NCI-H2107 (cell line): Measurements from ENCODE around the gene BCL11B.

Experiments used
- DNase-seq: peaks from one replicate; lab custom pipeline; 2025; lab: John Stamatoyannopoulos, UW

The BCL11B gene

DNA sequence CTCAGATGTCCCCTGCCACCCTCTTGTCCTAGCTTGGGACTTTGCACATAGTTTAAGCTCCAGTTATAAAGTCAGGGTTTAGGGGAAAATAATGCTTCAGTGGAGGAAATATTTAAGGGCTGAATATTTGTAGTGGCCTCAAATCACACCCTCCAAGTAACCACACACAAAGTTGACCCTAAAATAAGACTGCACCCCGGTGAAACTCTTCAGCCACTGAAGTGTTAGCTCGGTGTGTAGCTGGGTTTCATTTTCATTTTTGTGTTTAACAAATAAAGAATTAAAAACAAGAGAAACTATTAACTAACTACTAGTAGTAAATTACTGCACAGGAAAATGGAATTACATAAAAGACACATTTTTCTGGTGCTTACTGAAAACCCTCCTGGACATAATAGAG is 14.8 kb upstream of the BCL11B start:
- no peak for DNase-seq

DNA sequence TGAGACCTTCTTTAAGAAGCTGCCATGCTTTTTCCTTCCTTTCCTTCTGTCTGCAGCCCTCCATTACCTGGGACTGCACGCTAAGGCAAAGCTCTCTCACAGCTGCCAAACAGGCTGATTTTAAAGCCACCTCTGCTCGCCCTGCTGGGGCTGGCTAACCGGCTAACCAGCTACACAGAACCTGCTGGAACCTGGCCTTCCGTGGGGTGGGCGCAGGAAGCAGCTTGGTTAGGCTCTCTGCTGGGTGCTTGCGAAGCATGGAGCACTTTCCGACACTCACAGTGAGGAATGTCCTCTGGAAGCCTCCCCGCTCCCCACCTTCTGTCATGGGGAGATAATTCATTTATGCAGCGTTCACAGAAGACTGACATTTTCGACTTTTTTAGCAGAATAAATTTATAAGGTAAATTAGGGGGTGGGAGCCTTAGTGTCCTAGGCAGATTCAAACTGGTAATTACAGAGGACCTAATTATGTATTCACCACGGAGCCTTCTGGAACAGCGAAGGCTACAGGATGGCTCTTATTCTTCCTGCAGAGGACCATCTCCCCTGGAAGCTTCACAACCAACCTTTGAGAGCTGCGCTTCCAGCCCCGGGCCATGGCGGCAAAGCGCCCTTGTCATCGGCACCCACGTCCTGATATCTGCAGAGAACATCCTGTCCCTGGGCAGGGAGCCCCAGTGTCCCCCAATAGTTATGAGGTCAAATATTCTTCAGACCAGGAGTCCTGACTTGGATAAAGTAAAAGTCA is 12.4 kb upstream of the BCL11B start:
- no peak for DNase-seq

DNA sequence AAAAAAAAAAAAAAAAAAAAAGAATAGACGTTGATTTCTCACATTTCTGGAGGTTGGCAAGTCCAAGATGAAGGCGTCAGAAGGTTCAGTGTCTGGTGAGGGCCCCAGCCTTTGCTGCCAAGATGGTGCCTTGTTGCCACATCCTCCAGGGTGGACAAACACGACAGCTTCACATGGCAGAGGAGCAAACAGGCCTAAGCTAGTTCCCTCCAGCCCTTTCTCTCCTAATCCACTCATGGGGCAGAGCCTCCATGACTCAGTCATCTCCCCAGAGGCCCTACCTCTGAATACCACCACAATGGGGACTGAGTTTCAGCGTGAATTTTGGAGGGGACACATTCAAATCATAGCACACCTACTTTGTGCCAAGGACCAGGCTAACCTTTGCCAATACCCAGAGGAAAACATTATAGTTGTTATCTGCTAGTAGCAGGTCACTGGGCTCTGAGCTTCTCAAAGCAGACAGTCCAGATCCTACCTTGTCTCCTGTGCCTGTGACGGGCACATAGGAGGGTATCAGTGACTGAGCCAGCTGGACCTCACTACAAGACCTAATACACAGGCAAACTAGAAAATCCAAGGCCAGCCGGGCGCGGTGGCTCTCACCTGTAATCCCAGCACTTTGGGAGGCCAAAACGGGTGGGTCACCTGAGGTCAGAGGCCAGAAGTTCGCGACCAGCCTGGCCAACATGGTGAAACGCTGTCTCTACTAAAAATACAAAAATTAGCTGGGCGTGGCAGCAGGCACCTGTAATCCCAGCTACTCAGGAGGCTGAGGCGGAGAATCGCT is 10.5 kb upstream of the BCL11B start:
- no peak for DNase-seq

DNA sequence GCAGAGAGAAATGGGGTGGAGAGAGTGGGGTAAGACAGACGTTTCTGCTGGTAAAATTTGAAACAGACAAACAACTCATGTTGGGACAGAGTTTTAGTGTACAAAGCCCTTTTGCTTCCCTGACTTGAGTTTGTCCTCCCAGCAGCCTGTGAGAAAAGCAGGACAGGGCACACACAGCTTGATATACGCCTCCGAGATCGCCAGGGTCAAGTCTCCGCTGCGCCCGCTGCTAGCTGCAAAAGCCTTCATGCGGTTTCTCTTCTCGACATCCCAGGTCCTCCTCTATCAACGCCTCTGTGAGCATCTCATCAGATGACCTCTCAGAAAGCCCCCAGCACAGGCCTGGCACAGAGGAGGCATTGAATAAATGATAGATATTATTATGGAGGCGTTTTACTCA is 9.4 kb upstream of the BCL11B start:
- DNase-seq, result no peak

DNA sequence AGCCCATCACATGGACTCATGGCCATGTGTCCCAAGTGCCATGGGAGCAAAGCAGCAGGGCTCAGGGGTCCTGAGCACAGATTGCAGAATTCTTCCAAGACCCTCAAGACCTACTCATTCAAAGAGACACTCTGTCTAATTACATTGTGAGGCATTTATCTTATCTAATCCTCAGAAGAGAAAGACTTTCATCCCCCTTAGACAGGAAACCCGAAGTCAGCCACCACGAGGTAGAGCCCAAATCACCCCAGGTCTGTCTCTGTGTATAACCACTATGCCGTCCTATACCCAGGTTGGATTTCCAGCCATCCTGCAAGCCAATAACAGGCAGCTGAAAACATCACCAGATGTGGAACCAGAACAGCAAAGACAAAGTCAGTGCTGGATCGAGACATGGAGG is 8.9 kb upstream of the BCL11B start:
- no peak for DNase-seq

DNA sequence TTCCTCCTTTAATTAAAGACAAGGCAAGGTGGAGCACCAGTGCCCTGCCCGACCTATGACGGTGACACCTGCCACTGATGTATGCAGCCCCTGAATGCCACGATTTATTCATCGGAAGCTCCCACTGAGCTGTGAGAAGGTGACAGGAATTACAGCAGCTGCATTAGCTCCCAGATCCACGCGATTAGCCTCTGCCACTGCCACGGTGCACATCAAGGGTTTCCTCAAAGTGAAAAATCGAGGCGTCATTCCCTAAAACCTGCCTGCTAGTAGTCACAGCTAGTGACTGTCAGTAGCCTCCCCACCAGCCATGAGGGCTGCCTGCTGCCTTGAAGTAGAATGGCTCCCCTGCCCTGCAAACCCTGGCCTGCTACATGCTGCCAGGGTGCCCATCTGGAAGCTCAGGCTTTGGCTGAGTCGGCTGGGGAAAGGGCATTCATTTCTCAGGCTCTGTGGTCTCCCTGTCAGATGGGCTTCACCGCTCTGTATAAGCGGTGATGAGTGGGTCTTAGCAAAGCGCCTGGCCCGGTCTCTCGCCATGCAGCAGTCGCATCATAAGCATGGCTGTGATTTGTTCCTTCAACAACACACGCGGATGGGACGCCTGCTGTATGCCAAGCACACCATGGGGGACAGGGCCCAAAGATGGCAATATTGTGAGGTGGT is 8.2 kb upstream of the BCL11B start:
- DNase-seq, result no peak

DNA sequence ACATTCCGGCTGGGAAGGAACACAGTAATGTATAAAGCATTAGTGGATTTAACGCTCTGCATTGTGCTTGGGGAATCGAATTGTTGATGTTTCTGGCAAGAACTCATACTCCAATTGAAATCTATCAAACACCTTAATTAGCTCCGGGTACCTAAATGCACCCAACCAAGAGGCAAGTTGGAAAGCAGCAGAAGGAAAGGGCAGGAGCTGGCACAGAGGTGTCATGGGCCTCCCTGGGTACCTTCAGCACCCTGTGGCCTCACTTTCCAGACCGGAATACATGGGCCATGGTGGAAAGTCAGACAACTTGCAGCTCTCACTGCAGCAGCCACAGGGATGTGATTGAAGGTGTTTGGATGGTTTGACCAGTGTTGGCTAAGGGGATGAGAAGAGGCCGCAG is 6.8 kb upstream of the BCL11B start:
- DNase-seq, result no peak

DNA sequence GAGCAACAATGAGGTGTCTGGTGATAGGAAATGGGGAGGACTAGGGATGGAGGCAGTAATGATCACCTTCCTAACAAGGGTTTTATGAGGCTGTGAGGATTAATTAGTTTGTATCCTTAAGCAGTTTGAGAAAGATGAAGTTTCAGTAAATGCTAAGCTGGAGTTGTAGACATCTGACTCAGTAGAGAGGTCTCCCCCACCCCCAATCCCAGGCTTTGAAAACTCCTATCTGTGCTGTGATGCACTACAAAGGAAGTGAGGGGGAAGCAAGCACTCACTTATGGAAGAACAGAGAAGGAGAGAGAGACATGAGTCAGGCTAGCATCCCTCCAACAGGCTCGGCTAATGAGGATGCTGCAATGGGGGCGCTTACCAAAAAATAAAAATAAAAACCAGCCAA is 5.5 kb upstream of the BCL11B start:
- DNase-seq, result no peak

DNA sequence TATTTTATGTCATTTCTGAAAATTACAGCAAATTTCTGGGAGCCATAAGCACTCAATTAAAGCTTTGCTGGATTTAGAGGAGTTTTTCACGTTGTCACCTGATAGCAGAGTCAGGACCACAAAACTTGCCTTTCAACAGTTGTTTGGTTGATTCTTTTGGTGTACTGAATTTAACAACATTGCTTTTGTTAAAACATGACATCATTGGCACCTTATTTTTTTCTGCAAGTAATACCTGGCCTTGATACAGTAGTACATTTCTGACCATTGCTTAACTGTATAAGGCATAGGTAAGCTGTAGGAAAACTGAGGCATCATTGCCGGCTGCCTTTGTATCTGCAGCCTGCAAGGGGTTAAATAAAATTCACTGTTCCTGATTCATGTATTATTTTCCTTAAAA is 4.5 kb upstream of the BCL11B start:
- no peak for DNase-seq

DNA sequence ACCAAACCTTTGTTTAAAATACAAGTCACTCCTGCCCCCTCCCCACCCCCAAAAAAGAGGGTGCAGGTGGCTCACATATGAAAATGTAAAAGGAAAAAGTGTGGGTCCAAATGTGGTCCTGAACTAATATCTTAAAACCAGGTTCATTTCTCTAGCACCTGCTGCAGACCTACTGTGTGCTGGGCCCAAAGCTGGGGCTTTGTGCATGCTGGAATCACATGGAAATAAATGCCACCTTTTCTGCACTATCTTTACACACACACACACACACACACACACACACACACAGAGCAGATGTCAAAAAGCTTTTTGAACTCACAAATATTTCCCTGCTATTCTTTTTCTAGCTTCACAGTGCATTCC is 3.2 kb upstream of the BCL11B start:
- DNase-seq, result no peak

DNA sequence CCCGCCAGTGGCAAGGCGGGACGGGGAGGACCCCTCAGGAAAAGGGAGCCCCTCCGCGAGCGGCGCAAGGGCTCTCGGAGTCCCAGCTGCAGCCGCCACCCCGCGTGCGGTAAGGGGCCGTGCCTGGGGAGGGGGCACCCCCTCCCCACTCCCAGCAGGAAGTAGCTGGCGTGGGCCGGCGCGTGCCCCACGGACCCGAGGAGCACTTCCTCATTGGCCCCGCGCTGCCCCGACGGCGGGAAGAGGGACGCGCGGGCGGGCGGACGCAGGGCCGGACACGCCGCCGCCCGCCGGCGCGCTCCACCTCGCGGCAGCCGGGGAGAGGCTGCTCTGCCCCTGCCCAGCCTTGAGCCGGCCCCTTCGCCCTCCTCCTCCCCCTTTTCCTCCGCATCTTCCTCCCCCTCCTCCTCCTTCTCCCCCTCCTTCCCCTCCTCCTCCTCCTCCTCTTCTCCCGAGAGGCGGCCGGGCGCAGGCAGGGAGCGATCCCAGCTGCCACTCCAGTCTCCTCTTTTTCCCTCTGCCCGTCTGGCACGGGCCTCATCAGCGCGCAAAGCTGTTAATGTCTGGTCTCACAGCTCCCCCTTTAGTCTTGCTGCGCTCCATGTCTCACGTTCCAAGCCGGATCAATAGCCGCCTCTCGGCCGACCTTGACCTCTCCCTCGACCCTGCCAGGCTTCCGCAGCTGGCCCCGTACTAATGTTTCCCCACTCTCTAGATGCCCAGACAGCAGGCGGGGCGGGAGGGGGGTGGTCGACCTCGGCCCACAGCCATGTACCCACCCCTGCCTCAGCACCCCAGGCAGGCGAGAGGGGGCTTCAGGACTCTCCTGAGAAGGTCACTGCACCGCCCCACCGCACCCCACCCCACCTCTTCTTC is 2.6 kb upstream of the BCL11B start:
- DNase-seq, result peak; percentile 78

DNA sequence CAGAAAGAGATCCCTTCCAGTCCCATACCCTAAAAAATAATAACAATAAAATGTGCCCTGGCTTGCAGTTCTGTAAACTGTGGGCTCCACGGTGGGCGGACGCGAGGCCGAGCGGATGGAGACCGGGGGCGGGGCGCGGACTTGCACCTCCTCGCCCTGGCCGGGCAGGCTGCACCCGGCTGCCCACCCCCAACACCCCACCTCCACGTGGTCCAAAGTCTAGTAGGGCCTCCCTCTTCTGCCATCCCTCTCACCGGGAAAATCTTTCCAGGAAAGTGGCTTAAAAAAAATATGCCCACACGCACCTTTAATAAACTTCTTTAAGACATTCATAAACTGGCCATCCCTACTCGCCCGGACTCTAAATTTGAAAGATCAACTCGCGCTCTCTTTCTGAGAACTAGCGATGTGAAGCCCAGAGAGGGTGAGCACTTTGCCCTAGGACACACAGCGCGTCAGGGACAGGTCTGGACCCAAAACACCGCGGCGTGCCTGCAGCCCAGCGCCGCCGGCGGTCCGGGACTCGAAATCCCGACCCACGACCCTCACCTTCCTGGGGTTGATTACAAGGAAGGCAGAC is 1.9 kb upstream of the BCL11B start:
- no peak for DNase-seq

DNA sequence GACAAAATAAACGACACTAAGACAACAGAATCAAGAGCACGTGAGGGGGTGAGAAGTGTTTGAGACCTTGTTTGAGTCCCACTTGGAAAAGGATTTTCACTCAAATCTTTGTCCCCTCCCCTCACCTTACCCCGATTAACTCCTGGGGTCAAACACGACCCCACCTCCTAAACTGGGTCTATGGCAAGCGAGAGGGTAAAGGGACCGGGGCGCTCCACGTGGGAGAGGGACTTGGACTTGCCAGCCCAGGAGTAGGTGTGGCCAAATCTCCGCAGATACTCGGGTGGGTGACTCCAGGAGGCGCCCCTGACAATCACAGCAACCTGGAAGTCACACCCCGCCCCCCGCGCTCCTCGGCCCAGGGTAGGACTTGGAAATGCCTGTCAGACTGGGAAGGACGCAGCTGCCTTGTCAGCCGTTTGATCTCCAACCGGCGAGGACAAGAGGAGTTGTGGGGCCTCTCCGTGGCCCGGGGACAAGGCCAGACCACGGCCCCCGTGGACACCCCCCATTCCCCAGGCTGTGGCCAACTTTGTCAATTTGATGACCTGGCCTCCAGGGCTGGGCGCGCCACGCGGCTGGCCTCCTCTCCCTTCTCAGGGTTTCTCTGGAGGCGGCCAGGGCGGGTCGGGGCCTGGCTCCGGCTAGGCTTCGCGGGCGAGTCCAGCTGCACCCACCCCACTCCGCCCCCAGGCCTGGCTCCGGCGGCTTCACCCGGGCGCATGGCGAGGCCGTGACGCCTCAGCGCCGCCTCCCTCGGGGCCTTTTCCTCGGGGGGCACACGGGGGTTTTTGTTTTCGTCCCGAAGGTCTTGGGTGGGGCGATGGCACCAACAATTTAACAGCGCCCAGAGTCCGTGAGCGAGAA is 1.1 kb upstream of the BCL11B start:
- peak; percentile 54 for DNase-seq

DNA sequence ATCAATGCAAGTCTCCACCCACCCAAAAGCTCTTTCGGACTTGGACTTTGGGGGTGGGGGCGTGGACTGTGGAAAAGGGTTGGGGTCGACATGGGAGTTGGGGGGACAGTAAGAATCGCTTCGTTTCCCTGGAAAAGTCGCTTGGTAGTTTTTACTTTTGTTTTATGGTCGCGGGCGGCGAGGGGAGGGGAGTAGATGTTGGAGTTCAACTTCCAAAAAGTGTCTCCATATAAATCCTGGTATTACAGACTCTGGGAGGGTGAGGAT is 568 bp upstream of the BCL11B start:
- no peak for DNase-seq

DNA sequence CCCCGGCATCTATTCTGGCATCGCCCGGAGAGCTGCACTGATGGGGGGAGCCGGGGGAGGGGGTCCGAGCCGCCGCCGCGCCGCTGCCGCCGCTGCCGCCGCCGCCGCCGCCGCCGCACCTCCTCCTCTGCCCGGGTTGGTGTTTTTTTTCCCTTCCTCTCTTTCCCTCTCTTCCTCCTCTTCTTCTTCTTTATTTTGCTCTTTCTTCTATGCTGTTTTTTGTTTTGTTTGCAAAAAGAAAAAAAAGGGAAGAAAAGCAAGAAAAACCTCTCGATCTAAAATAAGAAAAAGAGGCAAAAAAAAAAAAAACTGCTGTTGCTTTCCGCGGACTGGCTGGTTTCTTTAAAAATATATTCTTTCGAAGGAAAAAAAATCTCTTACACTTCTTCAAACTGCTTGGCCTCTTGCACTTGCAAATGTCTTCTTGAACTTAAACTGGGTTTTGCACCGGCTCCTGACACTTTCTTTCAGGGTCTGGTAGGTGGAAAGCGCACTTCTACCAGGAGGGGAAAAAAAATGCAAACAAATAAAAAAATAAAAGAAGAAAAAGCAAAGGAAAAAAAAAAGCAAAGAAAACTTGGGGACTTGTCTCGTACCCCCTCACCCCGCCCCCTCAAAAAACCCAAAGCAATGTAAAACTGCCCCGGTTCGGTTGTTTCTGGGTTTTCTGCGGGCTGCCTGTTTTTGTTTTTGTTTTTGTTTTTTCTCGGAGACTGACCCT is 616 bp downstream of the BCL11B start:
- no peak for DNase-seq

DNA sequence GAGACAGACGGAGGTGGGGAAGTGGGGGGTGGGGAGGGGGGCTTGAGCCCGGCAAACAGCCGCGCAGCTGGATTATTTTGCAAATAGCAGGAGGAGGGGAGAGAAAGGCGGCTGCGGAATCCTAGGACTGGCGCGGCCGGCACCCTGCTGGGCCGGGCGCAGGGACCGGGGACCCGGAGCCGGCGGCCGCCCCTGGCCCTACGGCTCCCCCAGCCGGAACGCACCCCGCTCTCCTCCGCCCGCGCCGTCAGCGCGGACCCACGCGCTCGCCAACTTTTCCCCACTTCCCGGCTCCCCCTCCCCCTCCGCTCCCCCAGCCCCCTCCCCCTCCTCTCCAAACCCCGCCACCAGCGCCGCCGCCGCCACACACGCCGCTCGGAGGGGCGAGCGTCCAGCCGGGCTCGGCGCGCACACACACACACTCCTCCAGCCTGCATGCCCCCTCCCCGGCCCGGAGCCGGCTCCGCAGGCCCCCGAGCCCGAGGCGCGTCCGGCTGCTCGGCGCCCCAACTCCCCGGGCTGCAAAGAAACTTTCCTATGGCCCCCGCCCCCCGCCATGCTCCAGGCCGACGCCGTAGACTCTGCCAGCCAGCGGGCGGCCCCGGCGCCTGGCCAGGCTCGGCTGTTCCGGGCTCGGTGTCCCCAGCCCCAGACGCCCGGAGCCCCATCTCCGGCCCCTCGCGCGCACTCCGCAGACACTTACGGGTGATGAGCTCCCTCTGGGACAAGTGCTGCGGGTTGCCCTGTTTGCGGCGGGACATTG is 1.4 kb downstream of the BCL11B start:
- DNase-seq, result peak; percentile 67

DNA sequence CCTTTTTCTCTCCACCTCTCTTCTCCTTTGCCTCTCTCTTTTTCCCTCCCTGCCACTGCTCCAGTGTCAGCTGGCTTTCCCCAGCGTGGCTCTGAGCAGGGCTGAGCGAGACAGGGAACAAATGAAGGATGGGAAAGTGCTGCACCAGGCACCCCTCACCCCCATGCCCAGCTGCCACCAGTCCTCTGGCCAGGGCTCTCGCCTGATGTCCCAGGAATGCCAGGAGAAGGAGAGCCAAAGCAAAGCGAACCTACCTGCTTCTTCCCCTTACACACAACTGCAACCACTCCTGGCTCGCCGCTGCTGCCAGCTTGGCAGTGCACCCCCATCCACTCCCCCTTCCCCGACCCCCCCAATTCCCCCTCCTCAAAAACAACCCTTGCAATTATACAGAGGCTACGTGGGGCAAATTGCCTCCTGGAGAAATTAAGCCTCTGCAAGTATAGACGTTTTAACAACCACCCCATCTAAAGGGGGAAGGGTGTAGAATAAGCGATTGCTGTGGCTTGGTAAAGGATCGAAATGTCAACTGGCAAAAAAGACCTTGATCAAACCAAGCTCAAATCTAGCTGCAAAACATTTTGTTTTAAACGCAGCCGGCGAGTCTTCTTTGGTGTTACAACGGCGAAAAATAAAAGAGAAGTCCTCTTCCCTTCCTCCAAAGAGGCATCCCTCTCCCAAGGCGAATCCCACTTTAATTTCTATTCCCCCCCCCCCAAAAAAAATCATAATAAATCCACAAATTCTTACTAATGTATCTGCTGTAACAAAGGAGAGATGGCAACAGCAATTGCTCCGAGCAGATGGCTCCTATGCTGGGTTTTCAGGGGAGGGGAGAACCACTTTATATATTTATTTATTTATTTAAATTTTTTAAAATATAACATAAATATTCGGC is 2.9 kb downstream of the BCL11B start:
- DNase-seq, result no peak
